Astrocyte of the cerebellum (primary cell): ENCODE measurements around the gene OPRL1.

Experiments
- DNase-seq: peaks from one replicate; pipeline ENCODE4 v3.0.0-alpha.2; 2011; ENCODE audit warnings: low read depth
- H3K4me3 ChIP-seq: 2 replicates; pipeline ENCODE4 v1.5.1; 2011; ENCODE audit warnings: mild to moderate bottlenecking, low read depth, low read length, moderate library complexity
- in situ Hi-C: cut with HindIII; loops from 2 replicates; pipeline ENCODE4 v1.10.0; 2017; ENCODE audit warnings: low sequenced_read_pairs
- TF ChIP-seq, protein P1 (sequence below): IDR thresholded peaks from 2 replicates; pipeline ENCODE4 v1.5.1; 2012; ENCODE audit warnings: low read length, low read depth, moderate library complexity, mild to moderate bottlenecking; ENCODE audit errors: missing control alignments

OPRL1 gene

DNA sequence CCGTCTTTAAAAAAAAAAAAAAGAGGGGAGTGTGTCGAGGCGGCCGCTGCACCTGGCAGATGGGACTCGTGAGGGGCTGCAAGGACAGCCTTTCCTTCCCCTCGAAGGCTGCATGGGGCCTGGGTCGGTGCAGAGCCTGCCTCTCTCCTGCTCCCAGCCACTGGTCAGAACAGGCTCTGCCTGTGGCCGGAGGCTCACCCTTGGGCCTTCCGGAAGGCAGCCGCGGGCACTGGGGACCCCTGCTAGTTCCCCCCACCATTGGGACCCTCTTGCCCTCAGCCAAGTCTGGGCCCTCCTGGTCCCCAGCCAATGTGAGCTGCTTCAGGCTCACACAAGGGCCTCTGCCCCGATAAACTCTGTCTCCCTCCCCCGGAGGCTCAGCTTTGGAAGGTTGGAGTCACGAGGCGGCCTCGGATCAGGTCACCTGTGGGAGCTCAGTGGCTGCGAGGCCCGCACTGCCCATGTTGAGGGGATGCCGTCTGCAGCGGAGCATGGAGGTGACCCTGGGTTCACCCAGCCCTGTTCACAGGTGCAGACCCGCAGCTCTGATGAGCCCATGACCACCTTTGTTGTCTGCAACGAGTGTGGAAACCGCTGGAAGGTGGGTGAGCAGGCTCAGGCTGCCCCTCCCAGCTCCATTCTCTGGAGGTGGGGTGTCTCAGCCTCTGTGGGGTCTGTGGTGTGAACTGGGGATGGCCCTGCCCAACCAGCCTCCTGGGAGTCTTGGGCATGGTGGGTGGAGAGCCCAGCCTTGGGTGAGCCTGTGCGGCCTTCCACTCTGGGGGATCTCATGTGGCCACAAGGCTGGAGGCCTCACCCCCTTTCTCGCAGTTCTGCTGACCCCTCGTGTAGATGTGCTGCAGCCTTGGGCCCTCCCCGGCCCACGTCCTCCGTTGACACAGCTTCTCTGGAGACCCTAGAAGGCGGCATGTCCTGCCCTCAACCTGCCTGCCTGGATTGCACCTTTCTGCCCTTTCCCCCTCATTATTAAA is 8.2 kb upstream of the OPRL1 start:
- no peak for DNase-seq
- TF ChIP-seq, protein P1, sequence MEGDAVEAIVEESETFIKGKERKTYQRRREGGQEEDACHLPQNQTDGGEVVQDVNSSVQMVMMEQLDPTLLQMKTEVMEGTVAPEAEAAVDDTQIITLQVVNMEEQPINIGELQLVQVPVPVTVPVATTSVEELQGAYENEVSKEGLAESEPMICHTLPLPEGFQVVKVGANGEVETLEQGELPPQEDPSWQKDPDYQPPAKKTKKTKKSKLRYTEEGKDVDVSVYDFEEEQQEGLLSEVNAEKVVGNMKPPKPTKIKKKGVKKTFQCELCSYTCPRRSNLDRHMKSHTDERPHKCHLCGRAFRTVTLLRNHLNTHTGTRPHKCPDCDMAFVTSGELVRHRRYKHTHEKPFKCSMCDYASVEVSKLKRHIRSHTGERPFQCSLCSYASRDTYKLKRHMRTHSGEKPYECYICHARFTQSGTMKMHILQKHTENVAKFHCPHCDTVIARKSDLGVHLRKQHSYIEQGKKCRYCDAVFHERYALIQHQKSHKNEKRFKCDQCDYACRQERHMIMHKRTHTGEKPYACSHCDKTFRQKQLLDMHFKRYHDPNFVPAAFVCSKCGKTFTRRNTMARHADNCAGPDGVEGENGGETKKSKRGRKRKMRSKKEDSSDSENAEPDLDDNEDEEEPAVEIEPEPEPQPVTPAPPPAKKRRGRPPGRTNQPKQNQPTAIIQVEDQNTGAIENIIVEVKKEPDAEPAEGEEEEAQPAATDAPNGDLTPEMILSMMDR, result no peak
- in situ Hi-C loops, result no loop called here
- H3K4me3 ChIP-seq, result no peak overlapping the region

DNA sequence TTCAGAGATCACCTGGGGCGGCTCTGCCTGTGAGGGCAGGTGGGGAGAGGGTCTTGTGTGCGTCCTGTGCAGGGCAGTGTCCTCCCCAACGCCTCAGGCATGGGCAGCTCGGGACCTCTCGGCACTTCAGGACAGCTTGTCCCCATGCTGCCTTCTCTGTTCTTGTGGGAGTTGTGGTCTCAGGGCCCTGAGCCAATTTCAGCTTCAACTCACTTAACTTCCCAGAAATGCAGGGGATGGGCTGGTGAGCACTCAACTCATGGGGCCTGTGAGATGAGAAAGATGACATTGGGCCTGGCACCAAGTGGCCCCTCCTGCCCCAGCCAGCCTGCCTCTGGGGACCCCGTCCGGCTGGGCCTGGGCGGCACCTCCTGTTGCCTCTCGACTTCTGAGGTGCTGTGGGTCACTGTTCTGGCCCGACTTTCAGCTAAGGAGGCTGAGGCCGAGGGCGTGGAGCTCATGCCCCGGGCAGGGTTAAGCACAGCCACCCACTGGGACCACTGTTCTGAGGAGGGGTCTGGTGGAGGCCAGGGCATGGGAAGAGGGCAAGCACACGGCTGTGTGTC is 7.3 kb upstream of the OPRL1 start:
- no peak overlapping the region for H3K4me3 ChIP-seq
- in situ Hi-C loops, result no loop called here
- TF ChIP-seq, protein P1, result no peak
- no peak for DNase-seq

DNA sequence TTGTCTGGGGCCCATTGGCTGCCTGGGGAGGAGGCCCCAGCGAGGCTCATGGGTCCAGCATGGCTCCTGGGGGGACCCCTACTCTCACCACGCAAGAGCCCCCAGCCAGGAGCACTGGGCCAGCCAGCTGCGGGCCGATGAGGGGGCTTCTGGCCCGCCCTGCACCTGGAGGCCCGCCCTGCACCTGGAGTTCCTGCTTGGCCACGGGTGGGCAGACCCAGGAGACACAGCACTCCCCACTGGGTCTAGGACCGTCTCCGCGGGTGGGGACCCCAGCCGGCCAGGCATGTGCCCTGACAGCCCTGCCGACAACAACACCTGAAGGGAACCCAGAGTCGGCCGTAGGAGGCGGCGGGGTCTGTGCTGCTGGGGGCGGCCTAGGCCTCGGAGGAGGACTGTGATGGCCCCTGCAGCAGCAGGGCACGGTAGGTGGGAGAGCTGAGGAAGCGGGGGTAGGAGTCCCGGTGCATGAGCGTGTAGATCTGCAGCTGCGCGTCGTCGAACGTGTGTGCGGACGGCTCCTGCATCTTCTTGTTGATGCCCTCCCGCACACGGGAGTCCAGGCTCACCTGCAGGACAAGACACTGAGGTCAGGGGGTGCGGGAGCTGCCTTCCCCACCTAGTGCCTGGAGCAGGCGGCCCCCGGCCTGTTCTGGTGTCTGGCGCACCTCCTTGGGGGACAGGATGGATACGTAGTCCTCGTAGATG is 6.3 kb upstream of the OPRL1 start:
- in situ Hi-C loops, result no loop called here
- no peak for DNase-seq
- TF ChIP-seq, protein P1, result no peak
- no peak overlapping the region for H3K4me3 ChIP-seq

DNA sequence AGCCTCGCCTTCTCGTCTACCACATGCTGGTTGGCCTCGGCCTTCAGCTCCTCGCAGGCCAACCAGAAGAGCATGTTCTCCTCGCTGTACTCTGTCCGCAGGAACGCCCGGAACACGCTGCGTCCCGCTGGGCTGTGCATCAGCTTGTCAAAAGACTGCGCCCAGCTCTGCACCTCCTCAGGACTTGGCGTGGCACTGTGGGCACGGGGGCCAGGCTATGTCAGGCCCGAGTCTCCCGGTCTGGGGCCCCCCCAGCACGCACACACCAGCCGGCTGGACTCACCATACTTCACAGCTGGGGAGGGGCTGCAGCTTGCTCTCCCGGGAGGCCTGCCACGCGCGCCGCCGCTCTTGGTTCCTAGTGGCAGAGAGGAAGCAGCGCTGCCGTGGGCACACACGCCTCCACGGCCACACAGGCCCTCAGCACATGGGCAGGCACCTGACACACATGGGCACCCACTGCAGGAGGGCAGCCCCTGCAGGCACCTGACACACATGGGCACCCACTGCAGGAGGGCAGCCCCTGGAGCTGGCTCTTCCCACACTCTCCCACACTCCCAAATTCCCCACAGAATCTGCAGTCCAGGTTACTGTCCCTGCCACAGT is 5.6 kb upstream of the OPRL1 start:
- DNase-seq, result no peak
- TF ChIP-seq, protein P1, result no peak
- in situ Hi-C loops, result no loop called here
- no peak overlapping the region for H3K4me3 ChIP-seq

DNA sequence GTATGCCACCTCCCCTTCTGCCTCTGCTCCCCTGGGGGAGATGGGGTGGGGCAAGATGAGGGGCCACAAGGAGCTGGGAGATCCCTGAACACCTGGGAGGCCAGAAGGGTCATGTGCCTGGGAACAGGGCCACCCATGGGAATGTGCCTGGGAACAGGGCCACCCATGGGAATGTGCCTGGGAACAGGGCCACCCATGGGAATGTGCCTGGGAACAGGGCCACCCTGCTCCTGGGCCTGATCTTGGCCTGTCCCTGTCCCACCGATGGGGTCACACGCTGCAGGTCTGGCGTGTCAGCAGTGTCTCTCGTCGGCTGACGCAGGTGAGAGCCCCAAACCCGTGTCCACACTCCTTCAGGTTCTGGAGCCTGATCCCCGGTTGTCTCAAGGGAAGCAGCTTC is 4.9 kb upstream of the OPRL1 start:
- TF ChIP-seq, protein P1, result no peak
- no peak for DNase-seq
- no peak overlapping the region for H3K4me3 ChIP-seq
- in situ Hi-C loops, result no loop called here

DNA sequence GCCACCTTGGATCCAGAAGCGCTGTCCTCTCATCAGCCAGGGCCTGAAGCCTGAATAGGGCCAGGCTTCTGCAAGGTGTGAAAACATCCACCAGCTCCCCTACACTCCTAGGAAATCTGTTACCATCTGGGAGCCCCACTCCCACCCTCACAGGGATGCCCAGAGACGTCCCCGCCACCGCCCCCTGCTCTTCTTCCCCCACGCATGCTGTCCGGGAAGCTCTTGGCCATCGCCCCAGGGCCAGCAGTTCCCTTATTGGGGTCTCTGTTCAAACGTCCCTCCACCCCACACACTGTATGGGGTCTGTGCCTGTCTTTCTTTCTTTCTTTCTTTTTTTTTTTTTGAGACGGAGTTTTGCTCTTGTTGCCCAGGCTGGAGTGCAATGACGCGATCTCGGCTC is 4.3 kb upstream of the OPRL1 start:
- H3K4me3 ChIP-seq, result no peak overlapping the region
- in situ Hi-C loops, result no loop called here
- DNase-seq, result no peak
- TF ChIP-seq, protein P1, result no peak
